Stimulated activated CD4-positive, alpha-beta T cell treated with anti-CD3 and anti-CD28 coated beads, TNF-alpha, amount 100 ng/mL, for 4 hours (primary cell): Measurements from ENCODE around the gene SNTG2.

ENCODE experiments used
- DNase-seq, 3 experiments: peaks; one replicate each; pipeline ENCODE4 v3.0.0-alpha.2; 2020; ENCODE audit warnings: low read depth in 3 of 3

The SNTG2 gene

DNA sequence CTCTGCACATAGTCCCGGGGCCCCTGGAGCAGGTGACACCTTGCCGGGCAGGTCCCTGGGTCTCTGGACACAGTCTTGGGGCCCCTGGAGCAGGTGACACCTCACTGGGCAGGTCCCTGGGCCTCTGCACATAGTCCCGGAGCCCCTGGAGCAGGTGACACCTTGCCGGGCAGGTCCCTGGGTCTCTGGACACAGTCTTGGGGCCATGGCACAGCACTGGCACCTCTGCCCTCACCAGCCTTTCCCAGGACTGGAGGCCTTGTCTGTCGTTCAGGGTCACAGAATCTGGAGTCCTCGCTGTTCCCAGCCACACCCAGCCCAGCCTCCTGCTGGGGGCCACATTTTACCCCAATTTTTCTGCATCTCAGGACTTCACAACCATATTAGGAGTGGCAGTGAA is 464.9 kb downstream of the SNTG2 start:
- no peak for DNase-seq
